Osteoblast (primary cell): ENCODE results near the gene SFXN3. TPM values are rescaled to one million over a fixed set of nuclear protein-coding genes. Genes with fewer than 3 reads are reported as not detected.
A peak's percentile ranks its signal among the peaks of the same experiment; 100 is the strongest.

Experiments used
- DNase-seq: peaks from one replicate; pipeline ENCODE4 v3.0.0; 2011; ENCODE audit warnings: low spot score, mixed read lengths; ENCODE audit not compliant: insufficient read length; ENCODE audit errors: missing footprints
- H2AFZ ChIP-seq: 2 replicates; pipeline ENCODE4 v1.6.0; 2011; ENCODE audit warnings: mild to moderate bottlenecking, low read length
- H3K27ac ChIP-seq: 2 replicates; pipeline ENCODE4 v1.5.1; 2011; ENCODE audit warnings: mild to moderate bottlenecking, low read depth, low read length, moderate library complexity
- H3K27me3 ChIP-seq: 2 replicates; pipeline ENCODE4 v1.6.0; 2012; ENCODE audit warnings: mild to moderate bottlenecking, control low read depth, inconsistent platforms, low read length, moderate library complexity; ENCODE audit not compliant: insufficient read depth
- H3K36me3 ChIP-seq: 2 replicates; pipeline ENCODE4 v1.5.1; 2011; ENCODE audit warnings: mild to moderate bottlenecking, low read length, control low read depth, moderate library complexity; ENCODE audit not compliant: insufficient read depth
- H3K4me1 ChIP-seq: 2 replicates; pipeline ENCODE4 v1.5.1; 2011; ENCODE audit warnings: mild to moderate bottlenecking, low read length, control low read depth, moderate library complexity; ENCODE audit not compliant: insufficient read depth
- H3K4me2 ChIP-seq: 2 replicates; pipeline ENCODE4 v1.6.0; 2011; ENCODE audit warnings: mild to moderate bottlenecking, low read length; ENCODE audit not compliant: insufficient read depth
- H3K4me3 ChIP-seq: fragments of 200-600 bp; sonication (generic); 3 replicates; pipeline ENCODE4 v1.5.1; 2012; ENCODE audit warnings: mild to moderate bottlenecking, low read length, inconsistent platforms; ENCODE audit not compliant: insufficient read depth
- H3K79me2 ChIP-seq: 2 replicates; pipeline ENCODE4 v1.6.0; 2012; ENCODE audit warnings: mild to moderate bottlenecking, low read length, control low read depth, inconsistent platforms; ENCODE audit not compliant: insufficient read depth
- H3K9me3 ChIP-seq: 2 replicates; pipeline ENCODE4 v1.5.1; 2011; ENCODE audit warnings: low read depth, low read length, control low read depth
- H4K20me1 ChIP-seq: 2 replicates; pipeline ENCODE4 v1.6.0; 2012; ENCODE audit warnings: mild to moderate bottlenecking, low read length, control low read depth; ENCODE audit not compliant: insufficient read depth
- total RNA-seq: library from RNA; depleted of rRNA; stranded (reverse); fragments of >200 nt; gene quantifications from 2 replicates; pipeline ENCODE4 v1.2.3, GENCODE V29; 2012
- TF ChIP-seq, protein P1 (sequence below): IDR thresholded peaks from 2 replicates; pipeline ENCODE4 v1.5.1; 2011; ENCODE audit warnings: mild to moderate bottlenecking, low read depth, low read length, moderate library complexity; ENCODE audit errors: extremely low read depth

SFXN3 gene
- total RNA-seq, 1 donor: 103 TPM

DNA sequence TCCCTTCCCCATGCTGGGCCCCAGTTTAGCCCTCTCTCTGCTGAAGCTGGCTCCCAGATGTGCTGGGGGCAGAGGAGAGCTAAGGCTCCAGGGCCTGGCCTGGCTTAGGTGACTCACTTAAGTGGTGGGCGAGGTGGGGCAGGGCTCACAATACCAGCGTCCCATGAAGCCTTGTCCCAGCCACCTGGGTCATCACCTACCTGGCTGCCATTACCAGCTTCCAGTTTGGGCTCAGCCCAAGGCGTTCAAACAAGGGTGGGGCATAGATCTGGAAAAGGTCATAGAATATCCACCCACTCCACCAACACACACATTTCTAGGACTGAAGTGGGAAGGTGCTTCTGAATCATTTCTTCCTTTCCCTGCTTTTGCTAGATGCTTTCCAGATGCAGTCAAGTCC lies 39.1 kb downstream of the SFXN3 start:
- TF ChIP-seq, protein P1, sequence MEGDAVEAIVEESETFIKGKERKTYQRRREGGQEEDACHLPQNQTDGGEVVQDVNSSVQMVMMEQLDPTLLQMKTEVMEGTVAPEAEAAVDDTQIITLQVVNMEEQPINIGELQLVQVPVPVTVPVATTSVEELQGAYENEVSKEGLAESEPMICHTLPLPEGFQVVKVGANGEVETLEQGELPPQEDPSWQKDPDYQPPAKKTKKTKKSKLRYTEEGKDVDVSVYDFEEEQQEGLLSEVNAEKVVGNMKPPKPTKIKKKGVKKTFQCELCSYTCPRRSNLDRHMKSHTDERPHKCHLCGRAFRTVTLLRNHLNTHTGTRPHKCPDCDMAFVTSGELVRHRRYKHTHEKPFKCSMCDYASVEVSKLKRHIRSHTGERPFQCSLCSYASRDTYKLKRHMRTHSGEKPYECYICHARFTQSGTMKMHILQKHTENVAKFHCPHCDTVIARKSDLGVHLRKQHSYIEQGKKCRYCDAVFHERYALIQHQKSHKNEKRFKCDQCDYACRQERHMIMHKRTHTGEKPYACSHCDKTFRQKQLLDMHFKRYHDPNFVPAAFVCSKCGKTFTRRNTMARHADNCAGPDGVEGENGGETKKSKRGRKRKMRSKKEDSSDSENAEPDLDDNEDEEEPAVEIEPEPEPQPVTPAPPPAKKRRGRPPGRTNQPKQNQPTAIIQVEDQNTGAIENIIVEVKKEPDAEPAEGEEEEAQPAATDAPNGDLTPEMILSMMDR: no peak
- no peak for DNase-seq

DNA sequence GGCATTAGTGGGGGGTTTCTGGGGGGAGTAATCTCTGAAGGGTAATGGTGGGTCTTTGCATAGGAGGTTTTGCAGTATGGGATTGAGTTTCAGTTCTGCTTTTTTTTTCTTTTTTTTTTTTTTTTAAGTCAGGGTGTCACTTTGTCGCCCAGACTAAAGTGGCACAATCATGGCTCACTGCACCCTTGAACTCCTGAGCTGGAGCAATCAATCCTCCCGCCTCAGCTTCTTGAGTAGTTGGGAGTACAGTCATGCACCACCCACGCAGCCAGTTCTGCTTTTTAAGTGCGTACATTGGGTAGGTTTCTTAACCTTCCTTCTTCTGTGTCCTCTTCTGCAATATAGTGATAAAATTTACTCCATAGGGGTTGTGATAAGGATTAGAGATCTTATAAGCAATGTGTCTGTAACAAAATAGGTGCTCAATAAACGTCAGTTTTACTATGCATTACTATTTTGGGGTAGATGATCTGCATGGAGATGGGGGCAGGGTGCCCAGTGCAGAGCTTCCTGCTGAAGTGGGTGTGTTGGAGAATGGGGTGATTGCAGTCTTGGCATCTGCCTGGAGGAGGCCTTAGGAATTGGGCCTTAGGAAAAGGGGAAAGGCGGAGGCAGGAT lies 40.3 kb downstream of the SFXN3 start:
- H3K4me2 ChIP-seq: peak overlapping the region; percentile 14
- H2AFZ ChIP-seq: no peak overlapping the region
- no peak overlapping the region for H3K27ac ChIP-seq
- H3K4me1 ChIP-seq: peaks cover 16% of the 10 kb centered on the region
- no peaks in the 10 kb centered on the region for H4K20me1 ChIP-seq
- H3K27me3 ChIP-seq: peaks cover 37% of the 10 kb centered on the region
- H3K36me3 ChIP-seq: no peaks in the 10 kb centered on the region
- DNase-seq: peak; percentile 75
- H3K9me3 ChIP-seq: no peaks in the 10 kb centered on the region
- no peaks in the 10 kb centered on the region for H3K79me2 ChIP-seq
- no peak overlapping the region for H3K4me3 ChIP-seq
- TF ChIP-seq, protein P1: no peak

More for the DNA sequence above, 39.1 kb downstream of the SFXN3 start:
- Histone ChIP-seq H3K4me2 (no peak overlapping the region), H3K4me3 (no peak overlapping the region), H3K36me3 (no peaks in the 10 kb centered on the region), H3K4me1 (peaks cover 24% of the 10 kb centered on the region), H3K79me2 (no peaks in the 10 kb centered on the region), H3K27me3 (peaks cover 24% of the 10 kb centered on the region), H4K20me1 (no peaks in the 10 kb centered on the region), H3K27ac (no peak overlapping the region), H2AFZ (no peak overlapping the region), H3K9me3 (no peaks in the 10 kb centered on the region)

DNA sequence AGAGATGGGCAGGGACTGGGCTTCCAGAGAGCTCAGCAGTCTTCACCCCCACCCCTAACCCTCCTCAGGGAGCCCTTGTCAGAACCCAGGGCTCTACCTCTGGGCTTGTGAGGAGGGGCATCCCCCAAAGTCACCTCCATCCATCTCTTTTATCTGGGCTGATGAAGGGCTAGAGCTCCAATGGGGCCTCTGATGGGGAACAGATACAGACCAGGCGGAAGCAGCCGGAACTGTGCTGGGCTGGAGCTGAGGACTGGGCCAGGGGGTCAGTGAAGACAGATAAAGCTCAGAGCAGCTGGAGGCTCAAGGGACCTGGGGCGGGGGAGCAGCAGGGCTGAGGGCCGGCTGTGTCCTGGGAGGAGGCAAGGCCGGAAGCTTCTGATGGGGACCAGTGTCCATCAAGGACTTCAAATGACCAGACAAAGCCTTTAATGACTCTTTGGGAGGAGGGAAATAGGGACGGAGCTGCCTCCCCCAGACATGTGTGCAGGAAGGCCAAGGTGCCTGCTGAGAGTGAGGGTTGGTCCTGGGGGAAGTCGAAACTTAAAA lies 40.9 kb downstream of the SFXN3 start:
- Histone ChIP-seq H4K20me1 (no peaks in the 10 kb centered on the region), H3K9me3 (no peaks in the 10 kb centered on the region), H3K4me2 (peak overlapping the region; percentile 14), H3K36me3 (no peaks in the 10 kb centered on the region), H3K4me1 (peaks cover 11% of the 10 kb centered on the region), H3K27ac (no peak overlapping the region), H3K27me3 (peaks cover 43% of the 10 kb centered on the region), H3K4me3 (no peak overlapping the region), H3K79me2 (no peaks in the 10 kb centered on the region), H2AFZ (no peak overlapping the region)
- TF ChIP-seq, protein P1: no peak
- peak; percentile 17 for DNase-seq

DNA sequence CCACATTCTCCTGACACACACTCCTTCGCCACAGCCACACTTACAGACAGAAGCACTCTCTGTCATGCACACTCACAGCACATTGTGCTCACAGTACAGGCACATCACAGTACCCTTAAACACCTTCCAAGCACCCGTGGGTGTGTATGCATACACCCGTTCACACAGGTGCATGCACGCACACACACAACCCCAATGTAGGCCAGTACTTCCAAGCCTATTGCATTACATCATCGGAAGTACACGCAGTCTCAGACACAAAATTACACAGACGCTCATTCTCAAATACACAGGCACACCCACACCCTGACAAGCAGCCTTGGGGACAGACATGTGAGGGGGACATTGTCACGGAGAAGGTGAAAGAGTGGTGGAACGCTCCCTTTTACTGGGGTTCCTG lies 41.9 kb downstream of the SFXN3 start:
- no peak overlapping the region for H2AFZ ChIP-seq
- no peaks in the 10 kb centered on the region for H4K20me1 ChIP-seq
- H3K4me3 ChIP-seq: no peak overlapping the region
- TF ChIP-seq, protein P1: no peak
- peaks cover 44% of the 10 kb centered on the region for H3K27me3 ChIP-seq
- no peaks in the 10 kb centered on the region for H3K9me3 ChIP-seq
- no peaks in the 10 kb centered on the region for H3K79me2 ChIP-seq
- no peak overlapping the region for H3K27ac ChIP-seq
- no peaks in the 10 kb centered on the region for H3K36me3 ChIP-seq
- DNase-seq: peak; percentile 41
- no peak overlapping the region for H3K4me2 ChIP-seq
- peaks cover 11% of the 10 kb centered on the region for H3K4me1 ChIP-seq
